Caco-2 (cell line): ENCODE data around the gene FILIP1. TPM values are rescaled to one million over a fixed set of nuclear protein-coding genes. Genes with fewer than 3 reads are reported as not detected.
A peak's percentile ranks its signal among the peaks of the same experiment; 100 is the strongest.

ENCODE experiments used
- BruUV-seq: library from RNA; stranded (reverse); fragments of 400-500 nt; replicated peaks from 2 replicates; lab custom pipeline; 2021; lab: Mats Ljungman, UMichigan
- CTCF ChIA-PET: fragments of 300-600 bp; sonication (Branson Sonifier 250); formaldehyde crosslinking; loops from one replicate; lab custom pipeline; 2022; ENCODE audit warnings: antibody characterized with exemption; lab: Charles Lee
- POLR2A ChIA-PET: fragments of 300-600 bp; sonication (Branson Sonifier 250); formaldehyde crosslinking; loops from one replicate; lab custom pipeline; 2022; ENCODE audit warnings: antibody characterized with exemption; lab: Charles Lee
- DNase-seq, 2 experiments: peaks; one replicate each; pipeline versions ENCODE4 v3.0.0 to v3.0.0-alpha.2; 2020 to 2022
- H3K27me3 ChIP-seq: replicated peaks from 2 replicates; pipeline ENCODE4 v1.6.0; 2011; ENCODE audit warnings: low read length; ENCODE audit not compliant: control insufficient read depth, insufficient read depth
- H3K36me3 ChIP-seq: 2 replicates; pipeline ENCODE4 v1.5.1; 2011; ENCODE audit warnings: low read length; ENCODE audit not compliant: control insufficient read depth, insufficient read depth
- H3K4me1 ChIP-seq: fragments of 250-450 bp; sonication (Bioruptor Pico); 2 replicates; pipeline ENCODE4 v1.5.1; 2020; ENCODE audit warnings: mild to moderate bottlenecking
- H3K4me3 ChIP-seq: 2 replicates; pipeline ENCODE4 v1.5.1; 2011; ENCODE audit warnings: low read depth, mild to moderate bottlenecking, control low read depth, low read length
- H3K9me3 ChIP-seq: fragments of 250-450 bp; sonication (Bioruptor Pico); 2 replicates; pipeline ENCODE4 v1.5.1; 2020; ENCODE audit warnings: mild to moderate bottlenecking, moderate library complexity
- H3K27ac Mint-ChIP-seq: one replicate; pipeline ENCODE4 v1.8.0; 2022; ENCODE audit warnings: mixed read lengths; ENCODE audit not compliant: unreplicated experiment
- H3K27me3 Mint-ChIP-seq: one replicate; pipeline ENCODE4 v1.8.0; 2022; ENCODE audit warnings: mixed read lengths; ENCODE audit not compliant: insufficient read depth, unreplicated experiment
- H3K36me3 Mint-ChIP-seq: one replicate; pipeline ENCODE4 v1.8.0; 2022; ENCODE audit warnings: mild to moderate bottlenecking, mixed read lengths; ENCODE audit not compliant: insufficient read depth, unreplicated experiment
- H3K4me1 Mint-ChIP-seq: one replicate; pipeline ENCODE4 v1.8.0; 2022; ENCODE audit warnings: low read depth, mixed read lengths; ENCODE audit not compliant: unreplicated experiment
- H3K4me3 Mint-ChIP-seq: one replicate; pipeline ENCODE4 v1.8.0; 2022; ENCODE audit warnings: mild to moderate bottlenecking, moderate library complexity, mixed read lengths; ENCODE audit not compliant: unreplicated experiment
- H3K9me3 Mint-ChIP-seq: one replicate; pipeline ENCODE4 v1.8.0; 2022; ENCODE audit warnings: mixed read lengths; ENCODE audit not compliant: unreplicated experiment
- CTCF ChIP-seq, 2 experiments: fragments of 200-600 bp in 1 of 2; IDR thresholded peaks; 1 replicate in 1 of 2; 2 replicates in 1 of 2; pipeline versions ENCODE4 v1.5.1 to v1.8.0; 2011 to 2022; ENCODE audit warnings: antibody characterized with exemption in 1 of 2, control low read depth in 1 of 2, inconsistent platforms in 1 of 2, low read depth in 1 of 2, low read length in 1 of 2, mild to moderate bottlenecking in 1 of 2, moderate library complexity in 1 of 2; ENCODE audit not compliant: insufficient read depth in 1 of 2, severe bottlenecking in 1 of 2, unreplicated experiment in 1 of 2
- intact Hi-C: fragments of 100-400 bp; cut with micrococcal nuclease; formaldehyde crosslinking; loops from one replicate; pipeline ENCODE4 v1.10.0; 2022; ENCODE audit not compliant: unreplicated experiment
- total RNA-seq: library from RNA; stranded (reverse); gene quantifications from 2 replicates; pipeline ENCODE4 v1.2.3, GENCODE V29; 2022

The FILIP1 gene
- total RNA-seq, 1 experiment from 2014 or later: 0.07 TPM

GRCh38 chr6:75267461-75267860 is 226.1 kb downstream of the FILIP1 start:
- ChIA-PET POLR2A (no interaction called here), CTCF (interaction anchor here (1.2 kb wide), 1 partner anchor 238 kb away, joined by 3 read pairs; no protein-coding TSS in a partner anchor)
- no peaks in the 10 kb centered on the region for H3K36me3 ChIP-seq
- no peaks in the 10 kb centered on the region for H3K4me1 Mint-ChIP-seq
- no TSS peak for BruUV-seq
- H3K4me3 Mint-ChIP-seq: no peak overlapping the region
- no peaks in the 10 kb centered on the region for H3K9me3 ChIP-seq
- no peak for TF ChIP-seq CTCF (IDR thresholded peaks at IDR 0.05; ENCODE audit: insufficient read depth in 1 of 2, low read depth in 1 of 2, low read length in 1 of 2, severe bottlenecking in 1 of 2, unreplicated experiment in 1 of 2)
- peaks cover 7% of the 10 kb centered on the region for H3K36me3 Mint-ChIP-seq
- H3K9me3 Mint-ChIP-seq: no peaks in the 10 kb centered on the region
- H3K4me3 ChIP-seq: no peak overlapping the region
- H3K27ac Mint-ChIP-seq: no peak overlapping the region
- intact Hi-C loops: no loop called here
- no peaks in the 10 kb centered on the region for H3K27me3 Mint-ChIP-seq
- no peaks in the 10 kb centered on the region for H3K27me3 ChIP-seq
- peaks cover 4% of the 10 kb centered on the region; the same call in 1 of the 2 replicates for H3K4me1 ChIP-seq
- no peak for DNase-seq

GRCh38 chr6:75266716-75267291 is 226.8 kb downstream of the FILIP1 start:
- Histone ChIP-seq H3K9me3 (no peaks in the 10 kb centered on the region), H3K4me3 (no peak overlapping the region), H3K27me3 (no peaks in the 10 kb centered on the region), H3K4me1 (no peaks in the 10 kb centered on the region), H3K36me3 (no peaks in the 10 kb centered on the region)
- intact Hi-C loops: loop anchor here (1.0 kb wide), 3 partner anchors 17 to 259 kb away; partner anchors contain the start of gene TMEM30A
- H3K4me1 Mint-ChIP-seq: no peaks in the 10 kb centered on the region
- no peaks in the 10 kb centered on the region for H3K27me3 Mint-ChIP-seq
- no peaks in the 10 kb centered on the region for H3K9me3 Mint-ChIP-seq
- peaks cover 7% of the 10 kb centered on the region for H3K36me3 Mint-ChIP-seq
- peak in 1 of 2 experiments; percentile 26 for DNase-seq
- no TSS peak for BruUV-seq
- ChIA-PET POLR2A (no interaction called here), CTCF (no interaction called here)
- no peak overlapping the region for H3K4me3 Mint-ChIP-seq
- H3K27ac Mint-ChIP-seq: no peak overlapping the region
- peak; percentile 68 to 74 for TF ChIP-seq CTCF (IDR thresholded peaks at IDR 0.05; ENCODE audit: insufficient read depth in 1 of 2, low read depth in 1 of 2, low read length in 1 of 2, severe bottlenecking in 1 of 2, unreplicated experiment in 1 of 2)

- no TSS peak for BruUV-seq
- H3K27ac Mint-ChIP-seq: no peak overlapping the region
These were observed 230.2 kb downstream of the FILIP1 start for GRCh38 chr6:75263401-75263750.

More at GRCh38 chr6:75263401-75263750, 230.2 kb downstream of the FILIP1 start:
- Mint-ChIP-seq H3K27me3 (no peaks in the 10 kb centered on the region), H3K36me3 (peaks cover 7% of the 10 kb centered on the region), H3K4me1 (no peaks in the 10 kb centered on the region), H3K4me3 (no peak overlapping the region), H3K9me3 (no peaks in the 10 kb centered on the region)
- DNase-seq: no peak
- no peak overlapping the region for H3K4me3 ChIP-seq
- H3K9me3 ChIP-seq: no peaks in the 10 kb centered on the region
- ChIA-PET CTCF (no interaction called here), POLR2A (no interaction called here)
- H3K4me1 ChIP-seq: no peaks in the 10 kb centered on the region
- TF ChIP-seq CTCF (IDR thresholded peaks at IDR 0.05; ENCODE audit: insufficient read depth in 1 of 2, low read depth in 1 of 2, low read length in 1 of 2, severe bottlenecking in 1 of 2, unreplicated experiment in 1 of 2): no peak
- no peaks in the 10 kb centered on the region for H3K36me3 ChIP-seq
- no peaks in the 10 kb centered on the region for H3K27me3 ChIP-seq
- intact Hi-C loops: no loop called here
